Mucosa of rectum (tissue), 2 donors: Measurements from ENCODE around the gene UTP4.
A peak's percentile ranks its signal among the peaks of the same experiment; 100 is the strongest.

ENCODE experiments used
- H3K27ac ChIP-seq, 2 donors: one replicate each; pipeline ENCODE4 v1.7.0; 2013; ENCODE audit warnings: inconsistent platforms in 2 of 2, low read depth in 2 of 2, low read length in 2 of 2
- H3K27me3 ChIP-seq, 2 donors: one replicate each; pipeline ENCODE4 v1.7.0; 2013; ENCODE audit warnings: low read length in 2 of 2; ENCODE audit not compliant: control insufficient read depth in 2 of 2, insufficient read depth in 2 of 2
- H3K36me3 ChIP-seq, 2 donors: one replicate each; pipeline ENCODE4 v1.7.0; 2013; ENCODE audit warnings: low read length in 2 of 2; ENCODE audit not compliant: control insufficient read depth in 2 of 2, insufficient read depth in 2 of 2
- H3K4me1 ChIP-seq, 2 donors: one replicate each; pipeline ENCODE4 v1.7.0; 2013; ENCODE audit warnings: low read length in 2 of 2, mild to moderate bottlenecking in 1 of 2; ENCODE audit not compliant: control insufficient read depth in 2 of 2, insufficient read depth in 2 of 2
- H3K4me3 ChIP-seq, 2 donors: one replicate each; pipeline ENCODE4 v1.7.0; 2013; ENCODE audit warnings: low read length in 2 of 2
- H3K9ac ChIP-seq, 2 donors: one replicate each; pipeline ENCODE4 v1.7.0; 2013; ENCODE audit warnings: low read length in 2 of 2, low read depth in 1 of 2, mild to moderate bottlenecking in 1 of 2
- H3K9me3 ChIP-seq, 2 donors: one replicate each; pipeline ENCODE4 v1.7.0; 2013; ENCODE audit warnings: low read length in 2 of 2; ENCODE audit not compliant: control insufficient read depth in 2 of 2
- donor health status: healthy.
- donor health status: Normal muscosa, but diverticular disease.

UTP4 gene

GRCh38 chr16:69188236-69188549 lies 55.7 kb downstream of the UTP4 start:
- Histone ChIP-seq H3K9ac (peak overlapping the region; percentile 79 to 84), H3K4me3 (peak overlapping the region; percentile 68 to 86), H3K27ac (peak overlapping the region; percentile 51 to 92), H3K9me3 (no peaks in the 10 kb centered on the region), H3K36me3 (no peaks in the 10 kb centered on the region), H3K27me3 (no peaks in the 10 kb centered on the region), H3K4me1 (peaks cover 10 to 17% of the 10 kb centered on the region in 2 donors)

- peak overlapping the region; percentile 38 to 86 for H3K4me3 ChIP-seq
- H3K27ac ChIP-seq = no peak overlapping the region
- H3K9me3 ChIP-seq = no peaks in the 10 kb centered on the region
- H3K9ac ChIP-seq = peak overlapping the region in 1 of 2 donors; percentile 84
- H3K4me1 ChIP-seq = peaks cover 10 to 17% of the 10 kb centered on the region in 2 donors
- H3K36me3 ChIP-seq = no peaks in the 10 kb centered on the region
- no peaks in the 10 kb centered on the region for H3K27me3 ChIP-seq
Measured at GRCh38 chr16:69188716-69189115, 56.3 kb downstream of the UTP4 start.

GRCh38 chr16:69190046-69190588 lies 57.7 kb downstream of the UTP4 start:
- Histone ChIP-seq H3K27ac (no peak overlapping the region), H3K4me3 (no peak overlapping the region), H3K4me1 (peaks cover 10 to 17% of the 10 kb centered on the region in 2 donors)

GRCh38 chr16:69190598-69190997 lies 58.1 kb downstream of the UTP4 start:
- Histone ChIP-seq H3K4me1 (peaks cover 10 to 17% of the 10 kb centered on the region in 2 donors), H3K36me3 (no peaks in the 10 kb centered on the region), H3K4me3 (no peak overlapping the region)

More at GRCh38 chr16:69190046-69190588, 57.7 kb downstream of the UTP4 start:
- Histone ChIP-seq H3K9ac (no peak overlapping the region), H3K36me3 (no peaks in the 10 kb centered on the region), H3K9me3 (no peaks in the 10 kb centered on the region), H3K27me3 (no peaks in the 10 kb centered on the region)

GRCh38 chr16:69191136-69191535 lies 58.7 kb downstream of the UTP4 start:
- Histone ChIP-seq H3K9me3 (no peaks in the 10 kb centered on the region), H3K9ac (no peak overlapping the region), H3K27me3 (no peaks in the 10 kb centered on the region), H3K4me3 (no peak overlapping the region), H3K36me3 (no peaks in the 10 kb centered on the region), H3K4me1 (peaks cover 10 to 15% of the 10 kb centered on the region in 2 donors), H3K27ac (no peak overlapping the region)

More at GRCh38 chr16:69190598-69190997, 58.1 kb downstream of the UTP4 start:
- H3K9ac ChIP-seq = no peak overlapping the region
- no peaks in the 10 kb centered on the region for H3K27me3 ChIP-seq
- H3K27ac ChIP-seq = no peak overlapping the region
- H3K9me3 ChIP-seq = no peaks in the 10 kb centered on the region

- H3K9me3 ChIP-seq = no peaks in the 10 kb centered on the region
- peaks cover under 1 to 2% of the 10 kb centered on the region in 2 donors for H3K4me1 ChIP-seq
- H3K4me3 ChIP-seq = no peak overlapping the region
- H3K9ac ChIP-seq = no peak overlapping the region
- H3K27ac ChIP-seq = no peak overlapping the region
- H3K27me3 ChIP-seq = no peaks in the 10 kb centered on the region
- no peaks in the 10 kb centered on the region for H3K36me3 ChIP-seq
Measured at GRCh38 chr16:69193855-69194254, 61.4 kb downstream of the UTP4 start.

DNA sequence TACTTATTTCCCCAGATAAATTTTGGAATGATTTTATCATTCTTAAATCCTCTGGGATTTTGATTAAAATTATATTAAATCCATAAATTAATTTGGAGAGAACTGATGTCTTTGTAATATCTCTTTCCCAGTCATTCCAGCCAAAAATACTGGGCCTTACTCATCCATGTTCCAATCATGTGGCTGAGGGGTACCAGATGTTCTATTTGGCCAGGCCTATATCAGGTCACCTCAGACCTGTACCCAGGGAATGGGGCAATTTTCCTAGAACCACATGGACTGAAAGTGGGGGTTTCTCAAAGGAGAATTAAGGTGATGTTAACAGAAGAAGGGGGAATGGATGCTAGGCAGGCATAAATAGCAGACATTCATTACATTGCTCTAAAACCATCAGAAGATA lies 62.0 kb downstream of the UTP4 start:
- Histone ChIP-seq H3K9ac (no peak overlapping the region), H3K36me3 (no peaks in the 10 kb centered on the region), H3K27me3 (no peaks in the 10 kb centered on the region), H3K9me3 (no peaks in the 10 kb centered on the region), H3K27ac (no peak overlapping the region), H3K4me3 (no peak overlapping the region), H3K4me1 (no peaks in the 10 kb centered on the region)

GRCh38 chr16:69195369-69196029 lies 63.0 kb downstream of the UTP4 start:
- H3K36me3 ChIP-seq = no peaks in the 10 kb centered on the region
- H3K27me3 ChIP-seq = no peaks in the 10 kb centered on the region
- H3K9ac ChIP-seq = no peak overlapping the region
- no peaks in the 10 kb centered on the region for H3K9me3 ChIP-seq
- no peak overlapping the region for H3K4me3 ChIP-seq
- no peak overlapping the region for H3K27ac ChIP-seq
- H3K4me1 ChIP-seq = no peaks in the 10 kb centered on the region

DNA sequence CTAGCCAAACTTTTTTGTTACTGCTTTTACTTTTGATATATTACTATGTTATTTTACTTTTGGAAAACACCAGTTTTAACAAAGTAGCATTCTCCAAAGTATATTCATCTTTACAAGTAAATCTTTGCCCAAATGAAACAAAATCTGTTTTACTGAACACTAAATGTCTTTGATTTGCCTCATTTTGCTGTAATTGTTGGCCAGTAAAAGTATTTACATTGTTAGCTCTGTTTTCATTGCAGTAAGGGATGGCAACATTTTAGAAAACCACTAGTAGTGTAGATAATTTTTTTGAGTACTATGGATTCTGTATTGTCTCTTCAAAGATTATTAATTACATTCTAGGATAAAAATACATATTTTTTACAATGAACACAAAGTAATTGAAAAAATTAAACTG lies 65.1 kb downstream of the UTP4 start:
- H3K36me3 ChIP-seq = no peaks in the 10 kb centered on the region
- no peaks in the 10 kb centered on the region for H3K27me3 ChIP-seq
- no peak overlapping the region for H3K4me3 ChIP-seq
- no peak overlapping the region for H3K27ac ChIP-seq
- H3K9ac ChIP-seq = no peak overlapping the region
- H3K4me1 ChIP-seq = no peaks in the 10 kb centered on the region
- H3K9me3 ChIP-seq = no peaks in the 10 kb centered on the region

GRCh38 chr16:69199382-69199781 lies 66.9 kb downstream of the UTP4 start:
- Histone ChIP-seq H3K9me3 (no peaks in the 10 kb centered on the region), H3K4me1 (no peaks in the 10 kb centered on the region), H3K27me3 (no peaks in the 10 kb centered on the region), H3K36me3 (no peaks in the 10 kb centered on the region), H3K27ac (no peak overlapping the region), H3K4me3 (no peak overlapping the region), H3K9ac (no peak overlapping the region)
